NOMO-1 treated with dmso at 0.1 percent for 144 hours (cell line): ENCODE results near the gene CCDC192.
"Not testable (repeated sequence)": the region's sequence is repeated elsewhere in the genome, so short reads cannot be mapped to it uniquely, and the experiment has no call there.

Source experiments
- DNase-seq: peaks from one replicate; lab custom pipeline; 2025; ENCODE audit not compliant: unreplicated experiment; lab: John Stamatoyannopoulos, UW

CCDC192 gene

DNA sequence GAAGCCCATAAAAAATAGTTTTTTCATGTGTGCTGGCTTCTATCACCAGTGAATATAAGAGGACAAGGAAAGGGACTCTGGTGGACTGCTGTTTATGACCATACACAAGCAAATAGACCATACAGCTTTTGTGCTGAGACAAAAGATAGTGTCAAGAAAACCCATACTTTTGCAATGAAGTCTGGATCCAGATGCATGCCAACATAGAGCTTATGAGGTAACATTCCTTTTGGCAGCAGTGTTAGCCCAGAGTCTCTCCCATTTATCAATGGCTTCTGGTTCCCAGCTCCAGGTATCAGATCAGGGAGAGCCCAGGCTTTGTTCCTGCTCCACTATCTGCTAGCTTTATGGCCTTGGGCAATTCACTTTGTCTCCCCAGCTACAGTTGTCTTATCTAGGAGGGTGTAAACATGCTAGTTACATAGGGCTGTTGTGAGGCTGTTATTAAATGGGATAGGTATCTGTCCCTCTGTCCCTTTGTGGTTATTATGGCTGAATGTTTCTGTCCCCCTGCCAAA is 55.6 kb downstream of the CCDC192 start:
- no peak for DNase-seq

DNA sequence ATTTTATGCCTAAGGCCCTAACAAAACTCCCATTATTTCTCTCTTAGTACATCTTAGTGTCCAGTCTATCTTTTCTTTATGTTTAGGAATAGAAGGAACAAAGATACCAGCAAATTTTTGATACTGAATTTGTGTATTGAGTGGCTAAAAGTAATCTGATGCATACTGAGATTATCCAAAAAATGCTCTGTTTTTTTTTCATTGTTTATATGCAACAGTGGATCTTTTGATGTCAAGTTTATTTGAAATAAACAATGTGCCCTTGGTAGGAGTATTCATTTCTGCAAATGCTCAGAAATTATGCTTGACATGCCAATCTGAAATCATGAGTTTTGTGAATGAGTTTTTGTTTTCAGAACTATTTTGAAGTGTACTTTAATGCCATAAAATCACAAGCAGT is 58.7 kb downstream of the CCDC192 start:
- DNase-seq, result no peak

DNA sequence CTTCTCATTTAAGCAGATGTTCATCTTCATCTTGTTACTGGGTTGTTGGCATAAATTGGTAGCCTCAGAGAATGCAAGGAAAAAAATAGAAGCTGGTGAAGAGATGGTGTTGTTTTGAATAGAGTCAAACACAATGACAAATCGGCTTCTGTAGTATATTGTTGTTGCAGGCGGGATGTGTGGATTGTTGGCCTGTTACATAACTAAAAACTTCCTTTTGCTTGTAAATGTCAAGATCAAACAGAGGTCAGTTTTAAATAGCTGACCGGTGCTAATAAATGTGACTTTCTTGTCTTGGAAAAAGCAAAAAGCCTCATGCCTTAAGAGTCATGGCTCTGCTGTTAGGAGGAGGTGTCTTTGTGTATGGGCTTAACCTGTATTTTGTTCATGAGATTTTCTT is 59.2 kb downstream of the CCDC192 start:
- DNase-seq, result no peak

DNA sequence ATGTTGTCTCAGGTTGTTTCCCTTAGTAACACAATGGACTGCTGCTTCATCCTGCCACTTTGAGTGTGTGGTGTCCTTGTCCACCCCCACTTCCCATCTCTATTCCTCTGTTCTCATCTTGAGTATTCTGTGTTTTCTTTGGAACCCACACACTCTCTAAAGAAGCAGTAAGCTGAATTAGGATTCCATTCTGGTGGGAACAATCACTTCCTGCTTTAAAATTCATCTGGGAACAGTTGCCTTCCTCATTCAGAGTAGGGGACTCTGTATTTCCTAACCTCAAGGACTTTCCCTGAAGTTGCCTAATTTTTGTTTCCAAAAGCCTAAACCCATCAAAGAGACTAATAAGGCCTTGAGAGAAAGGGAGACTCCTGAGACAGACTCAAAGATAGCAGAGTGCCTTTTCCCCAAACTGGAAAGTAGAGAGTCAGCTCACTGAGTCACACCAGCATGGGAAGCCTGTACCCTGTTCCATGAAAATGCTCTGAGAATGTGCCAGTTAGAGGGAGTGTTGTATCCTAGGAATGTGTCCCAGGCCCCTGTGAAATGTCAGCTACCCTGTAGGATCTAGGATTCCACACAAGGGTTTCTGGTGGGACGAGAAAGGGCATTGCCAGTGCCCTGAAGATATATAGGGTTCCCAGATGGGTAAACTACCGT is 63.6 kb downstream of the CCDC192 start:
- DNase-seq, result no peak

DNA sequence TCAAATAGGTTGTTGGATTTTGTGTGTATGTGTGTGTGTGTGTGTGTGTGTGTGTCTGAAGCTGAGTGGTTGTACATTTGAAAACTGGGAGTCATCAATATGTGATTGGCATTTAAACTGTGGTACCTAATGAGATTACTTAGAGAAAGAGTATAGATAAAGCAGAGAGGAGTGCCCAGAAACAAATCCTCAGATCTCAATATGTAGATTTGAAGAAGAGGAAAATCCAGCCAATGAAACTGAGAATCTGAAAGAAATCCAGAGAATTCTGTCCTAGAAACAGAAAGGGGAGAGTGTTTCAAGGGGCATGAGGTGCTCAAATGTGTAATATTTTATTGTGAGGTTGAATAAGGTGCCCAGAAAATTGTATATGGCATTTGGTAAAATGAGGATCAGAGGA is 66.2 kb downstream of the CCDC192 start:
- DNase-seq, result no peak

DNA sequence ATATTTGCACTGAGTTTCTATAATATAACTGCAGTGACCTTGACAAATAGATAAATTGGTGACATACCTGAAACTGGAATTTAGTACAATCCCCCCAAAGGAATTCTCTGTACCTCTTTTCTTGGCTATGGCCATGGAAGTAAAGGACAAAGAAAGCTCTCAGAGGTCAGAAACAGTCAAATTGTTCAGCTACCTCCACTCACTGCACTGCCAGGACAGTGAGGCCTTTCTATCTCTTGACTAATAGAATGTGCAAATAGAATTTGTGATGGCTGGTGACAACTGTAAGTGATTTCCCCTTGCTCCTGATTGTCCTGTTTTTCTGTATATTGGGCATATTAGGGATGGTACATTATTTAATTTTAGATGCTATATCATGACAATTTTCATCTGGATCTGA is 67.1 kb downstream of the CCDC192 start:
- DNase-seq, result no peak

DNA sequence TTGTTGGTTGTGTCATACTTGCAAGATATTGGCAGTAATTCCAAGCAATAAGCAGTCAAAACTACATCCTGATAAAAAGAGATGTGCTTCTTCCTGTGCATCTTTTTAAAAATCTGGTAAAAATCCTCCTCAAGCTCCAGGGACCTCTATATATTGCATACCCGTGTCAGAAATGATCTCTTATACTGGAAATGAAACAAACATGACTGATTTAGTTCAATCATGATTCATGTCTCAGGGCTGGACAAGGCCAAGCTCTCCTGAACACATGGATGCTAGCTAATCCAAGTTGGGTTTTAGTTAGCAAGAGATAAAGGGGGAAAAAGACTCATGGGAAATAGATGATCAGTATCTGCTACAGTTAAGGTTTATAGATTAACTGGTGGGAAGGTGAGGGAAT is 69.3 kb downstream of the CCDC192 start:
- DNase-seq, result no peak

DNA sequence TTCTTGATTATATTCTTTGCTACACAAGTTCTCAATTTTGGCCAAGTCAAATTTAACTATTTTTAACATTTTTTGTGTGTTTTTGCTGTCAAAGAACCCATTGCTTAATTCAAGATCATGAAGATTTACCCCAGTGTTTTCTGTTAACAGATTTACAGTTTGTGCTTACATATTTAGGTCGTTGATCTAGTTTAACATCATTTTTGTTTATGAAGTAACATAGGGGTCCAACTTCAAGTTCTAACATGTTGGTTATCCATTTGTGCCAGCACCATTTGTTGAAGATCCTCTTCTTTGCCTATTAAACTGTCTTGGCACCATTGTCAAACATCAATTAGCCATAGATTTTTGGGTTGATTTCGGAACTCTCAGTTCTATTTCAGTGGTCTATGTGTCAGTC is 71.0 kb downstream of the CCDC192 start:
- DNase-seq, result no peak

DNA sequence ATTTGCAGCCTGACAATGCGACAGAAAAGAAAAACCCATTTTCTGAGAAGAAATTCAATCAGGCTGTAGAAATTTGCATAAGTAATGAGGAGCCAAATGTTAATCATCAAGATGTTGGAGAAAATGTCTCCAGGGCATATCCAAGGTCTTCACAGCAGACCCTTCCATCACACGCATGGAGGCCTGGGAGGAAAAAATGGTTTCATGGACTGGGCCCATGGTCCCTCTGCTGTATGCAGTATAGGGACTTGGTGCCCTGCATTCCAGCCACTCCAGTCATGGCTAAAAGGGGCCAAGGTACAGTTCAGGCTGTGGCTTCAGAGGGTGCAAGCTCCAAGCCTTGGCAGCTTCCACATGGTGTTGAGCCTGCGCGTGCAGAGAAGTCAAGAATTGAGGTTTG is 73.3 kb downstream of the CCDC192 start:
- no peak for DNase-seq

DNA sequence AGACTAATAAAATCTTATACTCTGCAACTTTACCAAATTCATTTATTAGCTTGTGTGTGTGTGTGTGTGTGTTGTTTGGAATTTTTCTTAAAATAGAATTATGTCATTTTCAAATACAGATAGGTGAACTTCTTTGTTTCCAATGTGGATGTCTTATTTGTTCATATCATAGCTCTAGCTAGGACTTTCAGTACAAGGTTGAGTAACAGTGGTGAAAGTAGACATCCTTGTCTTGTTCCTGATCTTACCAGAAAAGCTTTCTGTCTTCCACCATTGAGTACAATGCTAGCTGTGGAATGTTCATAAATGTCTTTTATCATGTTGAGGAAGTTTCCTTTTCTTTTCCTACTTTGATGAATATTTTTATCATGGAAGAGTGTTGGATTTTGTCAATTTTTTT is 74.8 kb downstream of the CCDC192 start:
- DNase-seq, result no peak

DNA sequence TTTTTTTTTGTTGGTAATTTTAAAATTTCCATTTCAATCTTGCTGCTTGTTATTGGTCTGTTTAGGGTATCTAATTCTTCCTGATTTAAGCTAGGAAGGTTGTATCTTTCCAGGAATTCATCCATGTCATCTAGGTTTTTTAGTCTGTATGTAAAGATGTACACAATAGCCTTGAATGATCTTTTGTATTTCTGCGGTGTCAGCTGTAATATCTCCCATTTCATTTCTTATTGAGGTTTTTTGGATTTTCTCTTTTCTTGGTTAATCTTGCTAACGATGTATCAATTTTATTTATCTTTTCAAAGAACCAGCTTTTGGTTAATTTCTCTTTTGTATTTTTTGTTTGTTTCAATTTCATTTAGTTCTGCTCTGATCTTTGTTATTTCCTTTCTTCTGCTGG is 79.3 kb downstream of the CCDC192 start:
- not testable (repeated sequence) for DNase-seq

DNA sequence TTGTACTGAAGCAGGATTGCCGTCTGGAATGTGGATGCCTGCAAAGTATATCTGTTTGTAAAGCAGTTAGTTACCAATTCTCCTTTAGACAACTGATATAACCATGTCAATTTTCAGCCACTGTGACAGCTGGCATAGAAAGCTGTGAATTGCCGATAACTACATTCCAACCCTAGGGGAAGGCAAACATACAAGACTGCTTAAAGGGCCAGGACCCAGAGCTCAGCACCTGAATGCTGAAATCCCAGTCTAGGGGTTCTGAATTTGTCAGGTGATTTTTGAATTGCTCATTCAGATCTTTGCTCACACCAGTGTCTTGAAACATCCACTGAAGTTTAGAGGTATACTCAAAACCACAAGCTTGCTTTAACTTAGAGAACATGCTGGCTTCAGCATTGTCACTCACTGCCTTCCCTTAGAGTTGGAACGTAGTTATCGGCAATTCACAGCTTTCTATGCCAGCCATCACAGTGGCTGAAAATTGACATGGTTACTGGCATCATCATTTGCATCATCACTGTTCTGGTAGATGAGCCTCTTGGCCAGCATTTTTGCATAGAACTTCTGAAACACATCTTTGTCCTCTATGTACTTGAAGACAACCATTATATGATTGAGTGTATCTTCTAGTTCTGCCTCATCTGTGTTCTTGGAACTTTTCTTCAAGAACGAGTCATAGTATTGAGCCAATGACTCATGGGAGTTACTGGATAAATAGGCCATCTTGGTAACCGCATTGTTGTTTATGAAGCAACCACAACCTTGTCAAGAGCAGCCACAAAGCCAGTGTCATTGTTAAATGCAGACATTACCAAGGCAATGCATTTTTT is 82.1 kb downstream of the CCDC192 start:
- DNase-seq, result no peak

DNA sequence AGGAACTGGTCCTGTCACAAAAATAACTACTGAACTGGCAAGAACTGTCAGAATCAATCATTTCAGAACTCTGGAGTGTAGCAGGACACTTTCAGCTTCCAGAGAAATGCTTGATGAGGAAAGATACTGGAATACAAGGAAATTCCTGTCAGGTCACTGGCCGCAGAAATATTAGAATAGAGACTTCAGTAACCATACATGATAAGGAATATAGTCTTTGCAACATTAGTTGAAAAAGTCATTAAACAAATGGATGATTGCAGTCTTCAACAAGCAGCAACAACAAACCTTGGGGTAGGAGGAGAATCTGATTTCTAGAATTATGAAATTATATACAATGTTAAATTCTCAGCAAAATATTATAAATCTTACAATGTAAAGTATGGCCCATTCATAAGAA is 88.2 kb downstream of the CCDC192 start:
- no peak for DNase-seq

DNA sequence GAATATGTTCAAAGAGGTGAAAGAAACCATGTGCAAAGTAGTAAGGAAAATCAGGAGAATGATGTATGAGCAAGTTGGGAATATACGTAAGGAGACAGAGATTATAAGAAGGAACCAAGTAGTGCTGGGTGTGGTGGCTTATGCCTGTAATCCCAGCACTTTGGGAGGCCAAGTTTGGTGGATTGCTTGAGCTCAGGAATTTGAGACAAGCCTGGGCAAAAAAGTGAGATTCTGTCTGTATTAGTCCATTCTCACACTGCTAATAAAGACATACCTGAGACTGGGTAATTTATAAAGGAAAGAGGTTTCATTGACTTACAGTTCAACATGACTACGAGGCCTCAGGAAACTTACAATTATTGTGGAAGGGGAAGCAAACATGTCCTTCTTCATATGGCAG is 88.7 kb downstream of the CCDC192 start:
- not testable (repeated sequence) for DNase-seq

DNA sequence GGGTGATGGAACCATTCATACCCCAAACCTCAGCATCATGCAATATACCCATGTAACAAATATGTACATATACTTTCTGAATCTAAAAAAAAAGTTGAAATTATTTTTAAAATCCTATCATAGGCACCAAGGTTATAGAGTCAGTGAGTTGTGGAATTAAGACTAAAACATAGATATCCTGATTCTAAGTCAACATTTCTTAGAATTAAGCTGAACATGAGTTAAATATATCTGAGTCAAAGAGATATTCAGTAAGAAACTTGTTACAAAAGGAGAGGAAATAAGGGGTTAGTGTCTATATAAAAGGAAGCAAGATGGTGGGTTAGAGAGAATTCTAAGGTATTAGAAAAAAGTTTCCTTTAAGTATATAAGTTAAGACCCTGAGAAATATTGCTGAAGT is 89.9 kb downstream of the CCDC192 start:
- no peak for DNase-seq

DNA sequence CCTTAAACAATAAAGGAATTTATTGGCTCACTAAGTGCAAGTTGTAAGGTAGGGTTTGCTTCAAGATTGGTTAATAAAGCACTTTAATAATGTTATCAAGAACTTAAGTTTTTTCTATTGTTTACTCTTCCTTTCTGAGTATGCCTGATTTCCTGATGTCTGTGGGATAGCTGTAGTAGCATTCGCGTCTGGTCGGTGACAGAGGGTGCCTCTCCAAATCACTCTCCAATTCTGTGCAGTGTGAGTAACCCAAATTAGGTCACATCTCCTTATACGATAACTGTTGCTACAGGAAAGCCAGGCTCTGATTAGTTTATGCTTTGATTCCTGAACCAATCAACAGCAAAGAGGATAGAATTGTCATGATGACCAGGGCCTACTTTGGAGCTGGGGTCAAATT is 90.7 kb downstream of the CCDC192 start:
- no peak for DNase-seq

DNA sequence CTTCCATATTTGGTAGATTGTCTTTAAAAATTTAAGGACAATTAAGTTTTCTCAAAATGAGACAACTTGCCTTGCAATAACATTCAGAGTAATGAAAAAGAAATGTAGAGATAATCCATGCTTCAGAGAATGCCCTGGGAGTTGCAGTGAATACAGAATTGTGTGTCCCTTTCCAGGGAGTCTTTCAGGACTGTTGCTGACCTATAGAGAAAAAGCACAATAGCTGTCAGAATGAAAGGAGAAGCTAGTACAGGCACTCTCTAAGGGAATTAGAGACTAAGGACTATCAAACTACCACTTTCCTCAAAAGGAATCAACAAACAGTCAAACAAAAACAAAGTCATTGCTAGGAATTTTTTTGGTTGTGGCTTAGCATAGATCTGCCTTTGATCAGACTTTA is 93.0 kb downstream of the CCDC192 start:
- no peak for DNase-seq

DNA sequence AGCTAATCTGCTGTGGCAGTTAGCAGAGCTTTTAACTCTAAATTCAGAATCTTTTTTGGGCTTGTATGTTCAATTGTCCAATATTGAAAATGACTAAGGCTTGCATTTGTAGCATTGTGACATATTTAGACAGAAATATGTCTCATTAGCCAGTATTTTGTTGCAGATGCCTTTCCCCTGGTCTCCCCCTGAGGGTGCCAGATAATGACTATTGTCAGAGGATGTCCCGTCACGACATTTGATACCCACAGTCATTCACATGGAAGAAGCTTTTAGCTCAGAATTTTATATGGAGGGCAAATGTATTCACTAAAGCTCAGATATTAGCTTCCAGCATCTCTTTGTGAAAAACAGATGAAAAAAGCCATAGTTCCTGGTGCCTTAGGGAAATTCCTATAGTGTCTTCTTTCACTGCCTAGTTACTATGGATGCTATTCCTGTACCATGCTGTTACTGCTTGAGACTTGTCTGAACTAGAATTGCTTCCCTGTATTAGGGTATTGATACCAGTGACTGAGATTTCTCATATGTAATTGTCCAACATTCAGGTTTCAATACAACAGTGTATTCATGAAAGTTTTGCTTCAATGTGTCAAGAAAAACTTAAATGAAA is 96.2 kb downstream of the CCDC192 start:
- no peak for DNase-seq

DNA sequence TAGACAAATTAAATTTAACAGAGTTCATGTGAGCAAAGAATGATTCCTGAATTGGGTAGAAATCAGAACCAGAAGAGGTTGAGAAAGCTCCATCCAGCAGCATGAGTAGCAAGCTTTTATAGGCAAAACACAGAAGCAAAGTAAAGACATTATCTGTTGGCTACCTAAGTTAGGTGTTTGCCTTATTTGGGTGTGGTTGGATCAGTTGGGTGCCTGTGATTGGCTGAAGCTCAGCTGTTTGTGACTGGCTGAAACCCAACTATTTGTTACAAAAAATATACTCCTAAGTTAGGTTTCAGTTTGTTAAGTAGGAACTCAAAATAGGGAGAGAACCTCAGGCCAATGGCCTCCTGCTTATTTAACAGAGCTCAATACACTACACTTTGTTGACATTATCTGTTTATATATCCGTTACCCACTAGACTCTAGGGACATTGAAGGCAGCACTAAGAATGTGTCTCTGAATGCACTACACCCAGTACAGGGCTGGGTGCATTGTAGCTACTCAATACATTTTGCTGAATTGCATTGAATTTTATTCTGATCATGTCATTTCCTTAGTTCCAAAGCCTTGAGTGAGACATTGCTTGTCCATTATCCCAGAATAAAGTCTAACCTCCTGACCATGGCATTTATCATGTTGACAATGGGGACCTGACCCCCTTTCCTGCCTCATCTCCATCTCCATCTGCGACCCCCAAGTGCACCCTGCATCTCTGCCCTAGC is 98.7 kb downstream of the CCDC192 start:
- no peak for DNase-seq

DNA sequence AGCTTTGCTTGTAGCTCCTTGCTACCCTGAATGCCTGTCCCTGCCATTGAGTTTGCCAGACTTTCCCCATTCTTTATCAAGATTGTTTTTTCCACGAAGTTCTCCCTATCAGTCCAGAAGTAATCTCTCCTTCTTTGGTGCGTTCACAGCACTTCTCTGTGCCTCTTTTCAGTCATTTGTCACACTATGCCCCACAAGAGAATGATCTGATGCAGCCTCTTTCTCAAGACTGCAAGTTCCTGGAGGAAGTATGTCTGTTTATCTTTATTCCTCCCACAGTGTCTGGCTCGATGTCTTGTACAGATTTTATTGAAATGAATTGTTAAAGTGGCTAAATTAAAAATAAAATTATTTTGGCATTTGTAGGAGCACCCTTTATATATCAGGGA is 99.3 kb downstream of the CCDC192 start:
- DNase-seq, result no peak

DNA sequence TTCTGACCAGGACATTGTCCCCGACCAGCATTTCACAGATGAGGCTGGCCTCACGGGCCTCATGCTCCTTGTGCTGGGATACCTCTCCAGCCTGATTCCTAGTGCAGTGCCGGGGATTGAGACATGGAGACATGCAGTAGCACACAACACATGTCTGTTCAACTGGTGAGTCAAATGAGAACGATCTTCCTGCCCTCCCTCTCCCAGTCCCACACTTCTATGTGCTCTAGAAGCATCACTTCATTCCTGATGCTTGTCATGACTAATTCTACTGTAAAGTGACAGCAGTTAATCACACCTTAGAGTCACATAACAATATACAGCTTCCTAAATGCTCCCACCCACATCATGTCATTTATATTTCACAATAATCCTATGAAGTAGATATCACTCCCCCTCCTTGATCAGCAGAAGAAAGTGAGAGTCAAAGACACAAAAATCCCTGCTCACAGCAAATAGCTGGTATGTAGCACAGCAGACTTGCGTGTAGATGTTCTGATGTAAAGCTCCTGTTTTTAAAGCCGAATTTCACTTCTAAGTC is 101.8 kb downstream of the CCDC192 start:
- DNase-seq, result no peak
